ENCODE results near the gene SORCS2. TPM values are rescaled to one million over a fixed set of nuclear protein-coding genes. Genes with fewer than 3 reads are reported as not detected.

The SORCS2 gene
- polyA plus RNA-seq, 1 donor from 2014 or later = 1.0 TPM

GRCh38 chr4:7593646-7594412, 401.5 kb downstream of the SORCS2 start:
- H3F3A ChIP-seq (ENCODE audit: insufficient read depth, low read length, poor library complexity, severe bottlenecking) = no peaks in the 10 kb centered on the region

GRCh38 chr4:7595934-7596461, 403.7 kb downstream of the SORCS2 start:
- Histone ChIP-seq H2AFZ (ENCODE audit: low read depth, low read length) (no peak overlapping the region), H3K36me3 (ENCODE audit: insufficient read depth, low read length) (no peaks in the 10 kb centered on the region), H3K4me3 (ENCODE audit: low read length) (no peak overlapping the region), H3K9me2 (ENCODE audit: insufficient read depth, low read length) (no peaks in the 10 kb centered on the region), H3K4me2 (ENCODE audit: low read length) (no peak overlapping the region), H3K79me2 (replicated peaks; ENCODE audit: insufficient read depth, low read length) (no peaks in the 10 kb centered on the region), H3F3A (ENCODE audit: insufficient read depth, low read length, poor library complexity, severe bottlenecking) (no peaks in the 10 kb centered on the region), H3K9ac (ENCODE audit: low read length) (no peak overlapping the region), H3K27me3 (ENCODE audit: insufficient read depth, low read depth, low read length) (no peaks in the 10 kb centered on the region), H4K20me1 (ENCODE audit: insufficient read depth) (no peaks in the 10 kb centered on the region), H3K27ac (ENCODE audit: low read length) (no peak overlapping the region), H3K9me3 (ENCODE audit: low read length) (peaks cover 4% of the 10 kb centered on the region)
- TF ChIP-seq POLR2AphosphoS5 (IDR thresholded peaks at IDR 0.05) (no peak), MXI1 (conservative IDR thresholded peaks at IDR 0.05; ENCODE audit: poor library complexity, severe bottlenecking) (no peak), EP300 (conservative IDR thresholded peaks at IDR 0.05; ENCODE audit: poor library complexity, severe bottlenecking) (no peak), SMC3 (conservative IDR thresholded peaks at IDR 0.05; ENCODE audit: poor library complexity) (no peak), EZH2 (IDR thresholded peaks at IDR 0.05; ENCODE audit: borderline replicate concordance, insufficient read depth, low read length, poor library complexity, severe bottlenecking) (no peak), RAD21 (conservative IDR thresholded peaks at IDR 0.05) (no peak), TAF1 (IDR thresholded peaks at IDR 0.05; ENCODE audit: low read depth) (no peak)

More at GRCh38 chr4:7593646-7594412, 401.5 kb downstream of the SORCS2 start:
- TF ChIP-seq SMC3 (conservative IDR thresholded peaks at IDR 0.05; ENCODE audit: poor library complexity) = no peak
- no peak for TF ChIP-seq TAF1 (IDR thresholded peaks at IDR 0.05; ENCODE audit: low read depth)
- no peak for TF ChIP-seq RAD21 (conservative IDR thresholded peaks at IDR 0.05)
- no peak for TF ChIP-seq POLR2AphosphoS5 (IDR thresholded peaks at IDR 0.05)
- TF ChIP-seq EP300 (conservative IDR thresholded peaks at IDR 0.05; ENCODE audit: poor library complexity, severe bottlenecking) = no peak
- TF ChIP-seq EZH2 (IDR thresholded peaks at IDR 0.05; ENCODE audit: borderline replicate concordance, insufficient read depth, low read length, poor library complexity, severe bottlenecking) = no peak
- Histone ChIP-seq H3K4me2 (ENCODE audit: low read length) (no peak overlapping the region), H3K4me3 (ENCODE audit: low read length) (no peak overlapping the region), H3K9me3 (ENCODE audit: low read length) (peaks cover 4% of the 10 kb centered on the region), H3K9me2 (ENCODE audit: insufficient read depth, low read length) (no peaks in the 10 kb centered on the region), H3K27me3 (ENCODE audit: insufficient read depth, low read depth, low read length) (no peaks in the 10 kb centered on the region), H2AFZ (ENCODE audit: low read depth, low read length) (no peak overlapping the region), H3K27ac (ENCODE audit: low read length) (no peak overlapping the region), H4K20me1 (ENCODE audit: insufficient read depth) (no peaks in the 10 kb centered on the region), H3K79me2 (replicated peaks; ENCODE audit: insufficient read depth, low read length) (no peaks in the 10 kb centered on the region), H3K9ac (ENCODE audit: low read length) (no peak overlapping the region), H3K36me3 (ENCODE audit: insufficient read depth, low read length) (no peaks in the 10 kb centered on the region)

GRCh38 chr4:7596918-7597606, 404.7 kb downstream of the SORCS2 start:
- Histone ChIP-seq H3K4me3 (ENCODE audit: low read length) (no peak overlapping the region), H3K9me2 (ENCODE audit: insufficient read depth, low read length) (no peaks in the 10 kb centered on the region), H2AFZ (ENCODE audit: low read depth, low read length) (no peak overlapping the region), H3K4me2 (ENCODE audit: low read length) (no peak overlapping the region), H3K9me3 (ENCODE audit: low read length) (peaks cover 4% of the 10 kb centered on the region), H3K9ac (ENCODE audit: low read length) (no peak overlapping the region), H4K20me1 (ENCODE audit: insufficient read depth) (no peaks in the 10 kb centered on the region), H3K27me3 (ENCODE audit: insufficient read depth, low read depth, low read length) (no peaks in the 10 kb centered on the region), H3F3A (ENCODE audit: insufficient read depth, low read length, poor library complexity, severe bottlenecking) (no peaks in the 10 kb centered on the region), H3K27ac (ENCODE audit: low read length) (no peak overlapping the region), H3K79me2 (replicated peaks; ENCODE audit: insufficient read depth, low read length) (no peaks in the 10 kb centered on the region), H3K36me3 (ENCODE audit: insufficient read depth, low read length) (no peaks in the 10 kb centered on the region)
- TF ChIP-seq EP300 (conservative IDR thresholded peaks at IDR 0.05; ENCODE audit: poor library complexity, severe bottlenecking) = no peak
- no peak for TF ChIP-seq POLR2AphosphoS5 (IDR thresholded peaks at IDR 0.05)

Measured in neural cell (in vitro differentiated cells).